HEK293 (cell line): ENCODE data around the gene CNDP2.
"Not testable (repeated sequence)": the region's sequence is repeated elsewhere in the genome, so short reads cannot be mapped to it uniquely, and the experiment has no call there.

Experiments used
- ZNF658 ChIP-seq: fragments of 450-650 bp; formaldehyde crosslinking; IDR thresholded peaks from 2 replicates; pipeline ENCODE4; 2016; ENCODE audit warnings: missing biosample characterization, missing genetic modification characterization
- ZNF677 ChIP-seq: fragments of 450-650 bp; IDR thresholded peaks from 2 replicates; pipeline ENCODE4 v1.5.0; 2018; ENCODE audit warnings: missing biosample characterization, mild to moderate bottlenecking, missing genetic modification characterization, moderate library complexity
- TF ChIP-seq, protein P1 (sequence below): fragments of 450-650 bp; formaldehyde crosslinking; IDR thresholded peaks from 2 replicates; pipeline ENCODE4 v1.5.1; 2016; ENCODE audit warnings: missing biosample characterization, missing genetic modification characterization
- TF ChIP-seq, protein P2 (sequence below): fragments of 450-650 bp; formaldehyde crosslinking; IDR thresholded peaks from 2 replicates; pipeline ENCODE4 v1.5.1; 2016; ENCODE audit warnings: missing biosample characterization, missing genetic modification characterization, borderline replicate concordance

DNA sequence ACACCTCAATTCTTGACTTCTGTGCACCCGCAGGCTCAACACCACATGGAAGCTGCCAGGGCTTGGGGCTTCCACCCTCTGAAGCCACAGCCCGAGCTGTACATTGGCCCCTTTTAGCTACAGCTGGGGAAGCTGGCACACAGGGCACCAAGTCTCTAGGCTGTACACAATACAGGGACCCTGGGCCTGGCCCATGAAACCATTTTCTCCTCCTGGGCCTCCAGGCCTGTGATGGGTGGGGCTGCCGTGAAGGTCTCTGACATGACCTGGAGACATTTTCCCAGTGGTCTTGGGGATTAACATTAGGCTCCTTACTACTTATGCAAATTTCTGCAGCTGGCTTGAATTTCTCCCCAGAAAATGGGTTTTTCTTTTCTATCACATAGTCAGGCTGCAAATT lies 69.8 kb downstream of the CNDP2 start:
- TF ChIP-seq, protein P1, sequence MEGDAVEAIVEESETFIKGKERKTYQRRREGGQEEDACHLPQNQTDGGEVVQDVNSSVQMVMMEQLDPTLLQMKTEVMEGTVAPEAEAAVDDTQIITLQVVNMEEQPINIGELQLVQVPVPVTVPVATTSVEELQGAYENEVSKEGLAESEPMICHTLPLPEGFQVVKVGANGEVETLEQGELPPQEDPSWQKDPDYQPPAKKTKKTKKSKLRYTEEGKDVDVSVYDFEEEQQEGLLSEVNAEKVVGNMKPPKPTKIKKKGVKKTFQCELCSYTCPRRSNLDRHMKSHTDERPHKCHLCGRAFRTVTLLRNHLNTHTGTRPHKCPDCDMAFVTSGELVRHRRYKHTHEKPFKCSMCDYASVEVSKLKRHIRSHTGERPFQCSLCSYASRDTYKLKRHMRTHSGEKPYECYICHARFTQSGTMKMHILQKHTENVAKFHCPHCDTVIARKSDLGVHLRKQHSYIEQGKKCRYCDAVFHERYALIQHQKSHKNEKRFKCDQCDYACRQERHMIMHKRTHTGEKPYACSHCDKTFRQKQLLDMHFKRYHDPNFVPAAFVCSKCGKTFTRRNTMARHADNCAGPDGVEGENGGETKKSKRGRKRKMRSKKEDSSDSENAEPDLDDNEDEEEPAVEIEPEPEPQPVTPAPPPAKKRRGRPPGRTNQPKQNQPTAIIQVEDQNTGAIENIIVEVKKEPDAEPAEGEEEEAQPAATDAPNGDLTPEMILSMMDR (tag by site-specific recombination): not testable (repeated sequence)
- not testable (repeated sequence) for TF ChIP-seq ZNF658, ZNF677 (tag by site-specific recombination)
- TF ChIP-seq, protein P2, sequence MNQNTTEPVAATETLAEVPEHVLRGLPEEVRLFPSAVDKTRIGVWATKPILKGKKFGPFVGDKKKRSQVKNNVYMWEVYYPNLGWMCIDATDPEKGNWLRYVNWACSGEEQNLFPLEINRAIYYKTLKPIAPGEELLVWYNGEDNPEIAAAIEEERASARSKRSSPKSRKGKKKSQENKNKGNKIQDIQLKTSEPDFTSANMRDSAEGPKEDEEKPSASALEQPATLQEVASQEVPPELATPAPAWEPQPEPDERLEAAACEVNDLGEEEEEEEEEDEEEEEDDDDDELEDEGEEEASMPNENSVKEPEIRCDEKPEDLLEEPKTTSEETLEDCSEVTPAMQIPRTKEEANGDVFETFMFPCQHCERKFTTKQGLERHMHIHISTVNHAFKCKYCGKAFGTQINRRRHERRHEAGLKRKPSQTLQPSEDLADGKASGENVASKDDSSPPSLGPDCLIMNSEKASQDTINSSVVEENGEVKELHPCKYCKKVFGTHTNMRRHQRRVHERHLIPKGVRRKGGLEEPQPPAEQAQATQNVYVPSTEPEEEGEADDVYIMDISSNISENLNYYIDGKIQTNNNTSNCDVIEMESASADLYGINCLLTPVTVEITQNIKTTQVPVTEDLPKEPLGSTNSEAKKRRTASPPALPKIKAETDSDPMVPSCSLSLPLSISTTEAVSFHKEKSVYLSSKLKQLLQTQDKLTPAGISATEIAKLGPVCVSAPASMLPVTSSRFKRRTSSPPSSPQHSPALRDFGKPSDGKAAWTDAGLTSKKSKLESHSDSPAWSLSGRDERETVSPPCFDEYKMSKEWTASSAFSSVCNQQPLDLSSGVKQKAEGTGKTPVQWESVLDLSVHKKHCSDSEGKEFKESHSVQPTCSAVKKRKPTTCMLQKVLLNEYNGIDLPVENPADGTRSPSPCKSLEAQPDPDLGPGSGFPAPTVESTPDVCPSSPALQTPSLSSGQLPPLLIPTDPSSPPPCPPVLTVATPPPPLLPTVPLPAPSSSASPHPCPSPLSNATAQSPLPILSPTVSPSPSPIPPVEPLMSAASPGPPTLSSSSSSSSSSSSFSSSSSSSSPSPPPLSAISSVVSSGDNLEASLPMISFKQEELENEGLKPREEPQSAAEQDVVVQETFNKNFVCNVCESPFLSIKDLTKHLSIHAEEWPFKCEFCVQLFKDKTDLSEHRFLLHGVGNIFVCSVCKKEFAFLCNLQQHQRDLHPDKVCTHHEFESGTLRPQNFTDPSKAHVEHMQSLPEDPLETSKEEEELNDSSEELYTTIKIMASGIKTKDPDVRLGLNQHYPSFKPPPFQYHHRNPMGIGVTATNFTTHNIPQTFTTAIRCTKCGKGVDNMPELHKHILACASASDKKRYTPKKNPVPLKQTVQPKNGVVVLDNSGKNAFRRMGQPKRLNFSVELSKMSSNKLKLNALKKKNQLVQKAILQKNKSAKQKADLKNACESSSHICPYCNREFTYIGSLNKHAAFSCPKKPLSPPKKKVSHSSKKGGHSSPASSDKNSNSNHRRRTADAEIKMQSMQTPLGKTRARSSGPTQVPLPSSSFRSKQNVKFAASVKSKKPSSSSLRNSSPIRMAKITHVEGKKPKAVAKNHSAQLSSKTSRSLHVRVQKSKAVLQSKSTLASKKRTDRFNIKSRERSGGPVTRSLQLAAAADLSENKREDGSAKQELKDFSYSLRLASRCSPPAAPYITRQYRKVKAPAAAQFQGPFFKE (tag by site-specific recombination): not testable (repeated sequence)
